Hypothalamus (tissue), 51 donors: ENCODE data around the gene METTL2B.
"Not testable (repeated sequence)": the region's sequence is repeated elsewhere in the genome, so short reads cannot be mapped to it uniquely, and the experiment has no call there.

ENCODE experiments used
- DNase-seq, 51 donors: peaks; one replicate each; lab custom pipeline; 2025; lab: John Stamatoyannopoulos, UW

METTL2B gene

GRCh38 chr7:128454808-128455542, 21.6 kb upstream of the METTL2B start:
- no peak for DNase-seq

GRCh38 chr7:128455543-128456254, 20.8 kb upstream of the METTL2B start, which contains the start of gene HILPDA:
HILPDA (plus strand) TSS chr7:128455878; CDS start chr7:128457269, 1,391 bp downstream.
- peak; percentile 34 to 95 (median 81) for DNase-seq

GRCh38 chr7:128456255-128456725, 20.3 kb upstream of the METTL2B start:
- no peak for DNase-seq

GRCh38 chr7:128457385-128457784, 19.2 kb upstream of the METTL2B start:
- not testable (repeated sequence) for DNase-seq

GRCh38 chr7:128458956-128459355, 17.6 kb upstream of the METTL2B start:
- no peak for DNase-seq

GRCh38 chr7:128459394-128459878, 17.1 kb upstream of the METTL2B start:
- peak in 32 of 51 donors; percentile 5 to 79 (median 44) for DNase-seq

GRCh38 chr7:128462460-128462859, 14.1 kb upstream of the METTL2B start:
- no peak for DNase-seq

GRCh38 chr7:128463345-128463744, 13.2 kb upstream of the METTL2B start:
- not testable (repeated sequence) for DNase-seq

- not testable (repeated sequence) for DNase-seq
Observed at GRCh38 chr7:128463933-128464332, 12.6 kb upstream of the METTL2B start.

- not testable (repeated sequence) for DNase-seq
Observed at GRCh38 chr7:128466871-128467270, 9.7 kb upstream of the METTL2B start.

GRCh38 chr7:128477336-128477690, 765 bp downstream of the METTL2B start:
- DNase-seq, result not testable (repeated sequence)

- not testable (repeated sequence) for DNase-seq
Observed at GRCh38 chr7:128479082-128479481, 2.5 kb downstream of the METTL2B start.

GRCh38 chr7:128488134-128488533, 11.6 kb downstream of the METTL2B start:
- DNase-seq, result not testable (repeated sequence)

GRCh38 chr7:128497405-128497804, 20.9 kb downstream of the METTL2B start:
- no peak for DNase-seq

GRCh38 chr7:128505416-128505815, 28.9 kb downstream of the METTL2B start:
- not testable (repeated sequence) for DNase-seq

GRCh38 chr7:128506819-128507218, 30.3 kb downstream of the METTL2B start:
- not testable (repeated sequence) for DNase-seq

GRCh38 chr7:128507321-128507993, 30.9 kb downstream of the METTL2B start:
- DNase-seq, result peak in 1 of 51 donors; percentile 15

GRCh38 chr7:128511692-128512091, 35.1 kb downstream of the METTL2B start:
- DNase-seq, result not testable (repeated sequence)

- not testable (repeated sequence) for DNase-seq
Observed at GRCh38 chr7:128515232-128515631, 38.7 kb downstream of the METTL2B start.

- DNase-seq, result not testable (repeated sequence)
Observed at GRCh38 chr7:128517023-128517422, 40.5 kb downstream of the METTL2B start.
